A549 (cell line): ENCODE measurements around the gene GUCA1A. TPM values are rescaled to one million over a fixed set of nuclear protein-coding genes. Genes with fewer than 3 reads are reported as not detected.

Source experiments
- ATAC-seq, 2 experiments: fragments of 200-7000 bp in 1 of 2; fragments of >200 bp in 1 of 2; cut with Nextera tagmentation in 1 of 2; cut with Tn5 transposase in 1 of 2; 3 replicates each; pipeline versions ENCODE4 v1.8.0 to v1.9.1; 2018 to 2020; ENCODE audit warnings: mild to moderate bottlenecking in 1 of 2, moderate library complexity in 1 of 2
- CTCF ChIA-PET: fragments of 300-600 bp; sonication (Branson Sonifier 250); formaldehyde crosslinking; extraction: SDS; loops from one replicate; lab custom pipeline; 2021; ENCODE audit warnings: antibody characterized with exemption, inconsistent platforms; lab: Yijun Ruan, JAX
- POLR2A ChIA-PET: fragments of 350-600 bp; formaldehyde crosslinking; extraction: SDS; loops from one replicate; lab custom pipeline; 2021; ENCODE audit warnings: antibody characterized with exemption, inconsistent platforms; lab: Yijun Ruan, JAX
- DNase-seq, 2 experiments: peaks; one replicate each; pipeline versions ENCODE4 v3.0.0 to v3.0.0-alpha.2; 2011 to 2016; ENCODE audit warnings: low read depth in 1 of 2, low spot score in 1 of 2
- FAIRE-seq: peaks from 2 replicates; lab custom pipeline; 2011; peaks lifted over from hg19 to GRCh38; lab: Jason Lieb, UNC
- H3K27ac ChIP-seq, 2 experiments: fragments of >200 bp; sonication (Bioruptor Twin); formaldehyde crosslinking; 3 replicates each; pipeline ENCODE4 v1.5.1; 2016 to 2017
- H3K4me1 ChIP-seq: fragments of >200 bp; sonication (Bioruptor Twin); formaldehyde crosslinking; 3 replicates; pipeline ENCODE4 v1.6.1; 2016
- H3K4me2 ChIP-seq: fragments of >200 bp; sonication (Bioruptor Twin); formaldehyde crosslinking; 3 replicates; pipeline ENCODE4 v1.6.1; 2016
- H3K4me3 ChIP-seq: fragments of >200 bp; sonication (Bioruptor Twin); formaldehyde crosslinking; 3 replicates; pipeline ENCODE4 v1.5.1; 2016
- H3K9me3 ChIP-seq: fragments of >200 bp; sonication (Bioruptor Twin); formaldehyde crosslinking; 3 replicates; pipeline ENCODE4 v1.6.1; 2016
- ATOH8 ChIP-seq: fragments of 250-450 bp; sonication (Bioruptor Pico); IDR thresholded peaks from 2 replicates; pipeline ENCODE4 v1.5.0; 2020; ENCODE audit warnings: low read depth, mild to moderate bottlenecking, moderate library complexity
- BCL3 ChIP-seq: fragments of >200 bp; sonication (Bioruptor Twin); formaldehyde crosslinking; IDR thresholded peaks from 3 replicates; pipeline ENCODE4 v1.6.1; 2016
- CTCF ChIP-seq: fragments of >200 bp; sonication (Bioruptor Twin); formaldehyde crosslinking; IDR thresholded peaks from 3 replicates; pipeline ENCODE4 v1.5.1; 2016
- E2F6 ChIP-seq: IDR thresholded peaks from 2 replicates; pipeline ENCODE4 v1.6.1; 2012; ENCODE audit warnings: low read depth, borderline replicate concordance
- HES2 ChIP-seq: fragments of >200 bp; sonication (Bioruptor Twin); formaldehyde crosslinking; IDR thresholded peaks from 2 replicates; pipeline ENCODE4 v1.6.1; 2016
- JUNB ChIP-seq: fragments of >200 bp; sonication (Bioruptor Twin); formaldehyde crosslinking; IDR thresholded peaks from 2 replicates; pipeline ENCODE4 v1.6.1; 2016
- KDM5A ChIP-seq: fragments of 200-600 bp; sonication (generic); IDR thresholded peaks from 2 replicates; pipeline ENCODE4 v1.6.1; 2016; ENCODE audit warnings: antibody characterized with exemption, mild to moderate bottlenecking
- MAX ChIP-seq: IDR thresholded peaks from 2 replicates; pipeline ENCODE4 v1.6.1; 2012
- NFE2L2 ChIP-seq: fragments of 150-350 bp; conservative IDR thresholded peaks from 2 replicates; pipeline ENCODE4 v1.6.1; 2014; ENCODE audit warnings: low read length
- NPAS2 ChIP-seq: fragments of 250-450 bp; sonication (Bioruptor Pico); IDR thresholded peaks from 2 replicates; pipeline ENCODE4 v1.8.0; 2022; ENCODE audit warnings: mild to moderate bottlenecking, moderate library complexity, borderline replicate concordance
- NR3C1 ChIP-seq: fragments of >200 bp; sonication (Bioruptor Twin); formaldehyde crosslinking; IDR thresholded peaks from 3 replicates; pipeline ENCODE4 v1.6.1; 2017
- POLR2AphosphoS2 ChIP-seq: conservative IDR thresholded peaks from 2 replicates; pipeline ENCODE4 v1.6.1; 2012; ENCODE audit warnings: low read length, improper control_type of control experiment, inconsistent platforms
- RNF2 ChIP-seq: fragments of 200-600 bp; sonication (generic); IDR thresholded peaks from 2 replicates; pipeline ENCODE4 v1.6.1; 2016; ENCODE audit warnings: low read depth, mild to moderate bottlenecking, antibody characterized with exemption, moderate library complexity, borderline replicate concordance
- SREBF2 ChIP-seq: fragments of 450-650 bp; IDR thresholded peaks from 2 replicates; pipeline ENCODE4 v1.6.1; 2014; ENCODE audit warnings: mild to moderate bottlenecking, moderate library complexity
- TFCP2L1 ChIP-seq: fragments of 250-450 bp; sonication (Bioruptor Pico); IDR thresholded peaks from 2 replicates; pipeline ENCODE4 v1.5.0; 2021; ENCODE audit warnings: mild to moderate bottlenecking
- USF2 ChIP-seq: fragments of 450-650 bp; IDR thresholded peaks from 2 replicates; pipeline ENCODE4 v1.6.1; 2014; ENCODE audit warnings: antibody characterized with exemption
- ZFP36 ChIP-seq: fragments of 450-650 bp; IDR thresholded peaks from 2 replicates; pipeline ENCODE4 v1.6.1; 2014; ENCODE audit warnings: borderline replicate concordance; ENCODE audit not compliant: partially characterized antibody
- ZNF302 ChIP-seq: fragments of 250-450 bp; sonication (Bioruptor Pico); IDR thresholded peaks from 2 replicates; pipeline ENCODE4 v1.9.0; 2021; ENCODE audit warnings: inconsistent platforms, mild to moderate bottlenecking, moderate library complexity
- WGBS: methylation state at CpG from one replicate; pipeline ENCODE4 v1.1.6; 2017; ENCODE audit errors: missing lambda C conversion rate; 5-methylcytosine and 5-hydroxymethylcytosine counted together
- polyA plus RNA-seq, 4 experiments: library from polyadenylated mRNA; depleted of rRNA in 3 of 4; stranded (reverse); fragments of >200 nt; fragmentation: RNase III in 1 of 4; extraction: RNeasy Plus Mini Kit Qiagen cat#74134 plus additional on column Dnase treatment in 1 of 4; gene quantifications; 2 replicates in 3 of 4; 3 replicates in 1 of 4; pipeline ENCODE4 v1.2.3, GENCODE V29; 2011 to 2017

The GUCA1A gene
- polyA plus RNA-seq, 2 of the 4 experiments (the other 2 are of a cell fraction): not detected

GRCh38 chr6:42141603-42142117 lies 31.5 kb upstream of the GUCA1A start:
- Histone ChIP-seq H3K4me2 (peak overlapping the region; percentile 56), H3K4me1 (peaks cover 54% of the 10 kb centered on the region), H3K4me3 (peak overlapping the region; percentile 52), H3K9me3 (no peaks in the 10 kb centered on the region)
- TF ChIP-seq MAX (0 out of 2 replicates have a peak, but pooled peaks have one; percentile 18), CTCF (no peak)
- TF ChIP-seq, all 56 proteins: peak for 1
- ChIA-PET CTCF (no interaction called here), POLR2A (no interaction called here)
- FAIRE-seq: no peak
- 85% methylated on average over 10 of the region's 13 CpGs for WGBS
- H3K27ac ChIP-seq: peak overlapping the region; percentile 75 to 91
- no peak for ATAC-seq
- no peak for DNase-seq

GRCh38 chr6:42142118-42142835 lies 30.9 kb upstream of the GUCA1A start, which contains the start of gene C6orf132:
TSS of gene C6orf132 (minus strand) at chr6:42142620. CDS start at chr6:42142444, 176 bp downstream.
- FAIRE-seq (no peak), DNase-seq (no peak), ATAC-seq (peak; percentile 63 to 70)
- TF ChIP-seq USF2 (no peak), ATOH8 (no peak), E2F6 (no peak), BCL3 (no peak), POLR2AphosphoS2 (no peak), JUNB (no peak), SREBF2 (no peak), RNF2 (no peak)
- Histone ChIP-seq H3K4me2 (peak within 1 kb of the TSS; percentile 56), H3K4me3 (peak within 1 kb of the TSS; percentile 52), H3K4me1 (peaks cover 48% of the 10 kb centered on the region), H3K27ac (peak within 1 kb of the TSS; percentile 75 to 91), H3K9me3 (no peaks in the 10 kb centered on the region)
- WGBS: 67% methylated on average over 16 of the region's 60 CpGs
- POLR2A ChIA-PET: no interaction called here
- CTCF ChIA-PET: interaction anchor here (0.7 to 1.1 kb wide), 3 partner anchors 11 to 124 kb away, joined by 3 read pairs; no protein-coding TSS in a partner anchor

GRCh38 chr6:42147138-42147562 lies 26.0 kb upstream of the GUCA1A start:
- 59% methylated on average over 10 of the region's 10 CpGs for WGBS
- DNase-seq (peak in 1 of 2 experiments; percentile 17), ATAC-seq (no peak), FAIRE-seq (no peak)
- H3K9me3 ChIP-seq: no peaks in the 10 kb centered on the region
- H3K4me2 ChIP-seq: no peak overlapping the region
- peaks cover 10% of the 10 kb centered on the region; the same call in 2 of the 3 replicates for H3K4me1 ChIP-seq
- ChIA-PET POLR2A (no interaction called here), CTCF (interaction anchor here (0.6 to 1.5 kb wide), 3 partner anchors 41 to 103 kb away, joined by 3 to 4 read pairs (median 4); no protein-coding TSS in a partner anchor)
- no peak overlapping the region for H3K4me3 ChIP-seq
- TF ChIP-seq HES2: no peak
- TF ChIP-seq TFCP2L1 (CRISPR knock-in tag): no peak
- no peak for TF ChIP-seq NR3C1
- TF ChIP-seq ZNF302 (CRISPR knock-in tag): no peak
- TF ChIP-seq ZFP36: no peak
- no peak for TF ChIP-seq NFE2L2
- TF ChIP-seq KDM5A: no peak
- TF ChIP-seq NPAS2 (CRISPR knock-in tag): no peak
- TF ChIP-seq, all 56 proteins: peak for 0
- H3K27ac ChIP-seq: no peak overlapping the region
